Stomach (tissue), 9 donors: ENCODE measurements around the gene KAT2A. TPM values are rescaled to one million over a fixed set of nuclear protein-coding genes. Genes with fewer than 3 reads are reported as not detected.

Experiments used
- DNase-seq, 2 donors: peaks; one replicate each; pipeline versions ENCODE4 v3.0.0 to v3.0.0-alpha.2; 2013 to 2019
- H3K27ac ChIP-seq, 5 donors: fragments of 200-600 bp in 4 of 5; sonication (generic) in 4 of 5; one replicate each; pipeline ENCODE4 v1.5.1; 2013 to 2019; ENCODE audit warnings: mild to moderate bottlenecking in 1 of 5, moderate library complexity in 1 of 5
- H3K27me3 ChIP-seq, 3 donors: fragments of 200-600 bp; sonication (generic); one replicate each; pipeline ENCODE4 v1.5.1; 2017 to 2019; ENCODE audit warnings: mixed run types in 1 of 3
- H3K36me3 ChIP-seq, 4 donors: fragments of 200-600 bp; sonication (generic); 1 replicate in 3 of 4; 2 replicates in 1 of 4; pipeline ENCODE4 v1.5.1; 2016 to 2019
- H3K4me1 ChIP-seq, 4 donors: fragments of 200-600 bp; sonication (generic); one replicate each; pipeline ENCODE4 v1.5.1; 2016 to 2019
- H3K4me3 ChIP-seq, 4 donors: fragments of 200-600 bp; sonication (generic) in 3 of 4; one replicate each; pipeline ENCODE4 v1.5.1; 2016 to 2019; ENCODE audit warnings: mild to moderate bottlenecking in 1 of 4
- H3K9me3 ChIP-seq, 4 donors: fragments of 200-600 bp; sonication (generic); one replicate each; pipeline ENCODE4 v1.5.1; 2016 to 2019
- CTCF ChIP-seq, 7 experiments: fragments of 450-650 bp in 4 of 7; fragments of 200-600 bp in 3 of 7; sonication (generic) in 3 of 7; IDR thresholded peaks; one replicate each; pipeline ENCODE4 v1.5.1; 2016 to 2019; ENCODE audit warnings: antibody characterized with exemption in 7 of 7, control low read depth in 2 of 7, mild to moderate bottlenecking in 1 of 7
- EP300 ChIP-seq: sonication (generic); formaldehyde crosslinking; IDR thresholded peaks from one replicate; pipeline ENCODE4 v1.6.1; 2017; ENCODE audit warnings: antibody characterized with exemption
- POLR2A ChIP-seq, 4 donors: fragments of 450-650 bp; IDR thresholded peaks; one replicate each; pipeline ENCODE4 v1.6.1; 2016; ENCODE audit warnings: antibody characterized with exemption in 4 of 4, control low read depth in 2 of 4, mild to moderate bottlenecking in 1 of 4, moderate library complexity in 1 of 4
- POLR2AphosphoS5 ChIP-seq, 3 donors: sonication (generic); formaldehyde crosslinking; IDR thresholded peaks; one replicate each; pipeline ENCODE4 v1.6.1; 2016; ENCODE audit warnings: antibody characterized with exemption in 3 of 3
- WGBS, 5 donors: extraction: QIAGEN DNeasy Blood & Tissue Kit in 3 of 5; methylation state at CpG; one replicate each; pipeline versions ENCODE4 v1.1.5 to v1.1.7; 2013 to 2018; 5-methylcytosine and 5-hydroxymethylcytosine counted together
- intact Hi-C: fragments of 100-400 bp; cut with DNase I; formaldehyde crosslinking; loops from one replicate; pipeline ENCODE4 v1.15.1; 2023; ENCODE audit warnings: low total_unique reads
- polyA plus RNA-seq, 3 donors: library from polyadenylated mRNA; stranded (reverse); fragments of 200-250 nt; gene quantifications; one replicate each; pipeline ENCODE4 v1.2.3, GENCODE V29; 2013
- total RNA-seq, 5 donors: library from RNA; depleted of rRNA; stranded (reverse); fragments of >200 nt; gene quantifications; one replicate each; pipeline versions ENCODE4 v1.1.0 to v1.2.3, GENCODE V29; 2014 to 2016
- donor health status: healthy with polysubstance abuse.
- donor health status: Bipolar disorder and iron deficiency.
- donor health status: healthy.

Gene KAT2A
- total and polyA plus RNA-seq, 8 donors, result 10.1 to 114 (median 57.3) TPM

GRCh38 chr17:42116705-42117396 lies 4.3 kb downstream of the KAT2A start:
- TF ChIP-seq CTCF (IDR thresholded peaks at IDR 0.05) (peak in 5 of 7 experiments; percentile 56 to 87 (median 80)), POLR2AphosphoS5 (IDR thresholded peaks at IDR 0.05) (peak in 1 of 3 donors; percentile 68), EP300 (no peak)
- intact Hi-C loops, result loop anchor here (5.0 kb wide), 1 partner anchor 155 kb away; no protein-coding TSS in a partner anchor
- 30 to 42% (median 32%) methylated on average over 13 to 18 of the region's 18 CpGs for WGBS, 5 donors
- Histone ChIP-seq H3K36me3 (peaks cover 5 to 55% (median 45%) of the 10 kb centered on the region in 4 donors), H3K27ac (no peak overlapping the region), H3K27me3 (no peaks in the 10 kb centered on the region), H3K9me3 (no peaks in the 10 kb centered on the region), H3K4me3 (no peak overlapping the region), H3K4me1 (peaks cover 25 to 50% (median 40%) of the 10 kb centered on the region in 4 donors)
- DNase-seq, result peak; percentile 91 to 94

- TF ChIP-seq CTCF (IDR thresholded peaks at IDR 0.05), result no peak
- no peak for TF ChIP-seq EP300
- no peak for TF ChIP-seq POLR2A (IDR thresholded peaks at IDR 0.05)
- no peak for TF ChIP-seq POLR2AphosphoS5 (IDR thresholded peaks at IDR 0.05)
- intact Hi-C loops, result loop anchor here (5.0 kb wide), 1 partner anchor 92 kb away; the partner anchor contains the start of gene NKIRAS2
- Histone ChIP-seq H3K9me3 (no peaks in the 10 kb centered on the region), H3K4me3 (no peak overlapping the region), H3K4me1 (peaks cover 18 to 40% (median 29%) of the 10 kb centered on the region in 4 donors), H3K27ac (peak overlapping the region in 2 of 5 donors; percentile 92), H3K27me3 (no peaks in the 10 kb centered on the region), H3K36me3 (peaks cover 5 to 61% (median 50%) of the 10 kb centered on the region in 4 donors)
- 88 to 94% (median 94%) methylated on average over 8 to 9 of the region's 9 CpGs for WGBS, 5 donors
- no peak for DNase-seq
Measured at GRCh38 chr17:42114118-42114517, 7.0 kb downstream of the KAT2A start.

GRCh38 chr17:42113293-42114069 lies 7.7 kb downstream of the KAT2A start:
- Histone ChIP-seq H3K36me3 (peaks cover 5 to 67% (median 51%) of the 10 kb centered on the region in 4 donors), H3K4me1 (peaks cover 18 to 40% (median 29%) of the 10 kb centered on the region in 4 donors), H3K27me3 (no peaks in the 10 kb centered on the region), H3K4me3 (peak overlapping the region in 1 of 4 donors; percentile 65), H3K27ac (peak overlapping the region; percentile 92 to 96 (median 92)), H3K9me3 (no peaks in the 10 kb centered on the region)
- no peak for DNase-seq
- intact Hi-C loops, result loop anchor here (5.0 kb wide), 1 partner anchor 91 kb away; the partner anchor contains the start of gene NKIRAS2
- no peak for TF ChIP-seq POLR2A (IDR thresholded peaks at IDR 0.05)
- TF ChIP-seq EP300, result no peak
- TF ChIP-seq CTCF (IDR thresholded peaks at IDR 0.05), result no peak
- no peak for TF ChIP-seq POLR2AphosphoS5 (IDR thresholded peaks at IDR 0.05)
- 86 to 90% (median 88%) methylated on average over 24 to 28 of the region's 28 CpGs for WGBS, 5 donors

- DNase-seq, result peak; percentile 81 to 96
- intact Hi-C loops, result loop anchor here (5.0 kb wide), 1 partner anchor 90 kb away; the partner anchor contains the start of gene NKIRAS2
- Histone ChIP-seq H3K27me3 (no peaks in the 10 kb centered on the region), H3K36me3 (peaks cover 5 to 61% (median 49%) of the 10 kb centered on the region in 4 donors), H3K9me3 (no peaks in the 10 kb centered on the region), H3K4me3 (peak within 1 kb of the TSS; percentile 53 to 65 (median 60)), H3K4me1 (peaks cover 18 to 45% (median 35%) of the 10 kb centered on the region in 4 donors), H3K27ac (peak within 1 kb of the TSS; percentile 92 to 96 (median 92))
- 1 to 2% (median 1%) methylated on average over 10 of the region's 10 CpGs for WGBS, 5 donors
- TF ChIP-seq POLR2AphosphoS5 (IDR thresholded peaks at IDR 0.05) (peak; percentile 51 to 90 (median 90)), POLR2A (IDR thresholded peaks at IDR 0.05) (no peak), CTCF (IDR thresholded peaks at IDR 0.05) (peak in 1 of 7 experiments; percentile 13), EP300 (no peak)
Measured at GRCh38 chr17:42112552-42113176, 8.5 kb downstream of the KAT2A start, which contains the start of gene DHX58. Gene DHX58 (minus strand): TSS chr17:42112714. CDS start chr17:42111892, 822 bp downstream.
